GM19035 (cell line): Measurements from ENCODE around the gene TNIP3.
A peak's percentile ranks its signal among the peaks of the same experiment; 100 is the strongest.
"Not testable (repeated sequence)": the region's sequence is repeated elsewhere in the genome, so short reads cannot be mapped to it uniquely, and the experiment has no call there.

Experiments
- ATAC-seq: cut with Tn5 transposase; IDR thresholded peaks from one replicate; pipeline ENCODE4 v1.9.1; 2021; ENCODE audit not compliant: unreplicated experiment

TNIP3 gene

DNA sequence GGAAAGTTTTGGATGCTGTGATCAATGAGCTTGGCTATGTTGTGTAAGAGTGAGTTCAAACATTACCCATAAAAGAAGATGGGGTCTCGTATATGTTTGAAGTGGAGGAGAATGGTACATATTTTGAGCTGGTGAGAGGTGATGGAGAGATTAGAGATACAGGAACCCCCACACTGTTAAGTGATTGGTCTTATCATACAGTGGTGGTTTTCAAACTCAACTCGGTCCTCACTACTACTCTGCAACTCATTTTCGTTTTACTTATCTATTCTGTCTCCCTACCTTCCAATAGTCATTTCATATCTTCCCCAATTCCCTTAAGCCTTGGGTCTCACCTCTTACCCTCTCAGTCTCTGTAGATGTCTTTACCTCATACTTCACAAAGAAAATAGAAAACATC is 16.4 kb upstream of the TNIP3 start:
- ATAC-seq: no peak

DNA sequence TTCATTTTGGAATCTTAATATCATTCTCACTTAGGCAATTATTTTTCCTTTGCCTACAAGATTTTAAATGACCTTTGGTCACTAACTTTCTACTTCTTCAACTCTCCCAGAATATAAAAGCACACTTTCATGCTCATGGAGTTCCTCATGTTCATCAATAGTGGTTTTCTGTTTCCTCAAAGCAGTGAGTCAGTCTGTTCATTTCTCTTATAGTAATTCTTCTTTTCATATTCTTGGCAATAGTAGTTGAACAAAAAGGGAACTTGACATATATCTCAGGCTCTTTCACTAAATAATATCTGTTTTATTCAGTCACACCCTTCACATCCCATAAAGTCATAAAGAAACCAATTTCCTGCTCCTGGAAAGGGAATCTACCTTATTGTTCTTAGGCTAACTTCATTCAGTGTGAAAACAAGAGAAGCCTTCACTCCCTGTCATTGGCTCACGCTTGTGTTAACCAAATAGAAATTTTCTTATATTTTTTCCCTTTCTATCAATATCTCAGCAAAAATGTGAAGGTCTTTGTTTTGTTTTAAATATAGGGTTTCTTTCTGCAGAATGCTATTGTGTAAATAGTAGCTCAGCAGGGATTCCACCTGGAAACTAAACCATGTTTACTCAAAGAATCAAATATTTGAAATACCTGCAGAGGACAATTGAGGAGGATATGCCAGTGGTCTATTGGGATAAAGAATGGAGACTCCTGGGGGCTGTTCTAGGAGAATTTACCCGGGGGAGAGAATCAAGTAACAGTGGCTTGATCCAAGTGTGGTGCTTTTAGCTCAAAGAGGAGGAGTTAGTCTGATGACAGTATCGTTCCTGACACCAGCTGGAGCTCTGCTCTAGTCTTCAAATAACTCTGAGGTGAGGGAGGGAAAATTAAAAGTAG is 13.4 kb upstream of the TNIP3 start:
- no peak for ATAC-seq

DNA sequence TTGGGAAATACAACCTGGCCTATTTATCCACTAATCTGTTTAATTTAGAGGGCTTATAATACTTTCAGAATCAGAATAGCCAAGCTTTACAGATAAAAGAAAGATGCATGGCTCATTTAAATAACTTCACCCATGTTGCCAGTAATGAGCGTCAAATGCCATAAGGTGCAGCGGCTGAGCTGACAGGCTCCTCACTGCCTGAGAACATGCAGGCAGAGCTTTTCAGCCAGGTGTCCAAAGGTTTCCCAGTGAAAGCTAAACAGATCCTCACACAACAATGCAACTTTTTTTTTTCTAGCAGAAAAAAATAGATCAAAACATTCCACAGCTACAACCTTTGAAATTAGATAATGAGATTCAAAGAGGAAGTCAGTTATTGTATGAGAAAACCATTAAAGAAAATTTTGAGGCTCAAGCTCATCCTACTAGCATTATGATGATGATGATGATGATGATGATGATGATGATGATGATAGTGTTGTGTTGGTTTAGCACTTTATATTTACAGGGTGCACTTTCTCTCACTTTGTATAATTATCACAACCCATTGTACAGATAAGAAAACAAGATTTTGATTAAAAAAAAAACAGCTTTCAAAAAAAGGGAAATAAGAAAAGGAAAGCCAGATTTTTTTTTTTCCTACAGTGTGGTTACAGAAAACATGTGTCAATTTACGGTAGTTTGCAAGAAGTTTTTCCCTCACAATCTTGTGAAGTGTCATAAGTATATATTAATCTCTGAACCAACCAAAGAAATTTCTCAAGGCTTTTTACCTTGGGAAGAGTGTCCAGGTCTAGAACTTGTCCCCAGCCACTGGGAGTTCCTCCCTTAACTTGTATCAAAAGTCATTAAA is 12.2 kb upstream of the TNIP3 start:
- no peak for ATAC-seq

DNA sequence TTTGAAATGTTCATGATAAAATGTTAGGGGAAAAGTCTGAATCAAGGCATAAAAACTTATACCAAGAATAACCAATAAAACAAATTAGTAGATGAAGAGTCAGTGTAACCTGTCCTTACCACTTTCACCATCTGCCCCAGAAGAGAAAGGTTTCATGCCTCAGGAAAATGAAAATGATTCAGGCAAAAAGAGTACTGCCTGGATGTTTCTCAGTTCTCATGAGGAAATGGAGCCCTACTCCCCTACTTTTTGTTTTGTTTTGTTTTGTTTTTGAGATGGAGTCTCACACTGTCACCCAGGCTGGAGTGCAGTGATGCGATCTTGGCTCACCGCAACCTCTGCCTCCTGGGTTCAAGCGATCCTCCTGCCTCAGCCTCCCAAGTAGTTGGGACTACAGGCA is 7.4 kb upstream of the TNIP3 start:
- ATAC-seq: not testable (repeated sequence)

DNA sequence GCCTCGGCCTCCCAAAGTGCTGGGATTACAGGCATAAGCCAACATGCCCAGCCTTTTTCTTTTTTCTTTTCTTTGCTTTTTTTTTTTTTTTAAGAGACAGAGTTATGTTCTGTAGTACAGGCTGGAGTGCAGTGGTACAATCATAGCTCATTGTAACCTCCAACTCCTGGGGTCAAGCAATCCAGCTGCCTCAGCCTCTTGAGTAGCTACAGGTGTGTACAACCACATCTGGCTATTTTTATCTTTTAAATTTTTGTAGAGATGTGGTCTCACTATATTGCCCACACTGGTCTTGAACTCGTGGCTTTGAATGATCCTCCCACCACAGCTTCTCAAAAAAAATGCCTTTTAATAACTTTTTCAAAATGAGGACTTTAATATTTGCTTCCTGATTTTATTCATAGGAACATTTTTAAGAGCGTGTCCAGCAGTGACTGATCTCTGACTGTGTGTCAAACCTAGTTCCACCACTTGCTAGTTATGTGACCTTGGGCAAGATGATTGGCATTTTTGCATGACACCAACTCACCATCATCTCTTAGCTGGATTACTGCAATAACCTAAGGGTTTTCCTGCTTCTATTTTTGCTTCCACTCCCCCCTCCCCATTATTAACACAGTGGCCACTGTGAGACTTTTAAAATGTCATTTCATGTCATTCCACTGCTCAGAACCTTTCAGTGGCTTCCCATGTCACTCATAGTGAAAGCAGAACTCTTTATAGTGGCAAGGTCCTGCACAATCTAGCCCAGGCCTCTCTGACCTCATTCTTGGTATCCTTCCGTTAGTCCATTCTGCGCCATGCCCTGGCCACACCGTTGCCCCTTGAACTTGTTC is 4.5 kb upstream of the TNIP3 start:
- ATAC-seq: peak; percentile 74

DNA sequence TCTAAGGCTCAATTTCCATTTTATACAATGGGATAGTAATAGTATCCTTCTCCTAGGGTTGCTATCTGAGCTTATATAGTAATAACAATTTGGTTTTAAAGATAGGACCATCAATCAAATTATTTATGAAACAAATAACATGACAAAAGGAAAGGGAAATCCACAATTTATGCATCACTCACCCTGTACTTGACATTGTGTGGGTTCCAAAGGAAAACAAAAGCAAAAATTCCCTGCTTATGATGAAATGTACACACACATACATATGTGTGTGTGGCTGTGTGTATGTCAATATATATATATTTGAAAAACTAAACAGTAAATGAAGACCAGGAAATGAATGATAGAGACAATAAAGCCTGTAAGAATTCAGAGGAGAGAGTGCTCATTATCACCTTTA is 2.9 kb upstream of the TNIP3 start:
- ATAC-seq: no peak

DNA sequence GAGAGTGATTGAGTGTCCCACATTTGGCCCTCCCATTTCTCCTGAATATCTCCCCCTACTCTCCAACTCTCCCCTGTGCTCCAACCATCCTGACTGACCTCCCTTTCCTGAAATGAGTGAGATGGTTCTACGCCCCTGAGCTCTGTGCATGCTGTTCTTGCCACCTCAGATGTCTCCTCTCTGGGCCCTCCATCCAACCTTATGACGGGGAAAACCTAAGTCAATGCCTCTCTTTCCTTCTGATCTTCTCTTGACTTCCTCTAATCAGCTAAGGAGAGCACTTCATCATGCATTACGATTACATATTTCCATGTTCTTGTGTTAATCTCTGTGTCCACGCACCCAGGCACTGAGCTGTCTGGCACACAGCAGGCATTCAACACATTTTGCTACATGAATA is 1.1 kb upstream of the TNIP3 start:
- no peak for ATAC-seq

DNA sequence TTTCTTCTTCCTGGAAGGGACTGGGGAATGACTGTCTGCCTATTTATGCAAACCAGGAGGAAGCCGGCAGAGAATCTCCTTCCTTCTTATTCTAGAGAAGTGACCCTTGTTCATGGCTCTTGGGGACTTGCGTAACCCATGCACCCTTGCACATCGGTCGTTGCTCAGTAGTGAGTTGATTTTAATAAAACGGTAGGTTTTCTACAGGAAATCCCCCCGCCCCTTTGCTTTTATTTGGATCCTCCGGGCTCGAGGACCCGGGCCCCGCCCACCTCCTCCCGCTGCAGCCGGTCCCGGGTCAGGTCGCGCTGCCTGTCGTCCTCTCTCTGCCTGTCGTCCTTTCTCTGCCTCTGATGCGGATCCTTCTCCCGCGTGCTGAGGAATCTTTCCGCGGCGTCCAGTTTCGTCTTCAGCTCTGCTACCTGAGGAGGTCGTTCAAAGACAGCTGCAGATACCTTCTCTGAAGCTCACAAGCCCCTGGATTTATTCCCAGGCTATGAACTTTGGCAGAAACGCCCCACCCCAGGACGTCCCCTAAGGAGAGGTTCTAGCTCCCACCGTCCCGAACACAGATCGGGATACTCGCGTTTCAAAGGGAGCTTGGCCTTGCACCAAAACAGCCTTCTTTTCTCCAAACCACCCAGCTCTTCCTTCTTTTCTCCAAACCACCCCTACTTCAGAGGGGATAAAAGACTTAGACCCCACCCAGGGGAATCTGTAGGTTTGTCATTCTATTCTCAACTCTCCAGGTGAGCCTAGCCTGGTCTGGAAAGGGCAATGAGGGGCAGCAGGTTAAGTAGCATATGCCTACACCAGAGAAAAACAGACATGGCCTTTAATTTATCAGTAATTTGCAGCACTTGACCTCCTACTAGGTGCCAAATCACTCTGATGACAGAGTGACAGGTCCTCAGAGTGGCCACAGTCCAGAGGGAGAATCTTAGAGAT is 7.0 kb downstream of the TNIP3 start:
- no peak for ATAC-seq

DNA sequence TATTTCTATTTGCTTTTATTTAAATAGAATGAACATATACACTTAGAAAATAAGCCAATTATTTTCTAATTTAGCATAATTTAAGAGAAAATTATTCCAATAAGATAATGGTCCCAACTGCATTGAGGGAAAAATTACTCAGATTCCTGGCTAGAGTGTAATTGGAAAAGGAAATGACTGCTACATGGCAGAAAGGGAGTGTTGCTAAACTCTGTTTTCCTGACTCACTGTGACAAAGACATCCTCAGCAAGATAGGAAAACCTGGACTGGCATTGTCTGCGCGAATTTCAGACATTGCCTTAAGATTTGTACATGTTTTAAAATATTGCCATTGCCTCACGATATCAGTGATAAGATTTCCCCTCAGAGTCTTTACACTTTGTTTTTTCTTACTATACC is 8.2 kb downstream of the TNIP3 start:
- ATAC-seq: no peak

DNA sequence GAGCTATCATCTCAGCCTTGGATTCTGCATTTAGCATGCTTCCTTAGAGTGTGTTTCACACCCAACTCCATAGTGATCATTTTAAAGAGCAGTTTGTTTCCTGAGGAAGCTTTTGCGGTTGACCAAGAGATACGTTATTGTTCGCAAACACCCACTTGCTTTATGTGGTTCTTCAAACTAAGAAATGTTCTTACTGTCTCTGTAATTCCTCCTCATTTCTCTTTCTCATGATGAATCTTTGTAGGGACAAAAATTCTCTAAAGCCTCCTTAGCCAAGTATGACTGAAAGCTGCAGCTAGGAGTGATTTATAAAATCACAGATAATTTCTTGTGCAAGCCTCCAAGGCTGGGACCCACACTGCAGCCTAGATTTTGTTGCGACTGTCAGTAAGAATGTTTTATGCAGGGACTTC is 10.0 kb downstream of the TNIP3 start:
- no peak for ATAC-seq

DNA sequence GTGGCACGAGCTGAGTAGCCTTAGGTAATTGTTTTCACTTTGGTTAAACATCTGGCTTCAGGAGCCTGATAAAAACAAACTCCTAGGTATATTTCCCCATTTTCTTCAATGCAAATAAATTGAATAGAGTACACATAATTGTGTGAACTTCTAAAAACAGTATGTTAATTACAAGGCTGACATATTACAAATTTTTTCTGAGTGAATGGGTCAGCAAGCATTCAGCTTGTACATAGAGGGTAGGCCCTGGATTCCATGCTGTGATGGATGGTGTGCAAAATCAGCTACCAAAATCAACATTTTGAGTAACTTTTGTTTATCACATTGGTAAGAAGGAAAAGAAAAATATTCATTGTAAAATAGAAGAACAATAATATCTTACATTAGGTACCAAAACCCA is 12.2 kb downstream of the TNIP3 start:
- ATAC-seq: no peak

DNA sequence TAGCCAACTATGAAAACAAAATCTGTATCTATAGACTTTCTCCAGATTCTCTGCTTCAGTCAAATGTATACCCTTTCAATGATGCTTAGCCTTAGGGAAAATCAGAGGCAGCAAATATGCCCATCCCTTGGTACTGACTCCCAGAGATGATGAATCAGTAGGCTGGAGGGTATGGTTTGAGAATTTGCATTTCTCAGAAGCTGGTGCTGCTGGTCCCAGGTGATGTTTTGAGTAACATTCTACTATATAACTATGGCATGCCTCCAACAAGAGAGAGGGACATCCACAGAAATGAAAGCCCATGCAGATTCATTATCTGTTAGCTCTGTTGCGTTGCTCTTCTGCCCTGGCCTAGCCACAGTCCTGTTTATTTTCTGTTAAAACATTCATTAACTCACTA is 13.6 kb downstream of the TNIP3 start:
- no peak for ATAC-seq

DNA sequence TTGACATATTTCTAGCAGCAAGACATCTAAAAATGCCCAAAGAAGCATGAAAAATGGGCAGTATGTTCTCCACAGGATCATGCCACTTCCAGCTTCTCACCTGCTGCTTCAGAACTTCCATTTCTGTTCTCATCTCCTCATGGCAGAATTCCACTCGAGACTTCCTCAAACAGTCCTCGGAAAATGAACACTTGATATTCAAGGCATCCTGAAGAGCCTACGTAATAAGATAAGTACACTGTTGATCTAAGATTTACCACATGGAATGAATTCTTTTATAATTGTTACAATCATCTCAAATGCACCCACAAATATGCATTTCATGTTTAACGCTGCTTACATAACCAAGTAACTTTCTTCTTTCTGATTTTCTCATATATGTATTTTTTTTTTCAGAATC is 14.1 kb downstream of the TNIP3 start:
- no peak for ATAC-seq

DNA sequence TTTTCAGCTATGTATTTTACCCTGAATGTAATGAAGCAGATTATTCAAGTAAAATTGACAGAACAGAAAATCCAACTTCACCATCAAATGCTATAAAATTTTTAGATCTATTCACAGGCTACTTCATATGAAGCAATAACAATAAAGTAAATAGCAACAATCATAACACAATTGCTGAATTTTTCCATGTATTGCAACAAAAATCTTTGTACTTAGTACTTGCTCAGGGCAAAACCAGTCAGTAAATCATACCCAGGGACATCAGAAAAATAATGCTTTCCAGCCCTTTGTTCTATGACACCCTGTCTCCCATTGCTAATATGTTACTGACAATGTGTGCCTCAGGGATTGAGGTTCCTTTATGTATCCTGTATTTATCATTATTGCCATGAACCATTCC is 15.5 kb downstream of the TNIP3 start:
- no peak for ATAC-seq

DNA sequence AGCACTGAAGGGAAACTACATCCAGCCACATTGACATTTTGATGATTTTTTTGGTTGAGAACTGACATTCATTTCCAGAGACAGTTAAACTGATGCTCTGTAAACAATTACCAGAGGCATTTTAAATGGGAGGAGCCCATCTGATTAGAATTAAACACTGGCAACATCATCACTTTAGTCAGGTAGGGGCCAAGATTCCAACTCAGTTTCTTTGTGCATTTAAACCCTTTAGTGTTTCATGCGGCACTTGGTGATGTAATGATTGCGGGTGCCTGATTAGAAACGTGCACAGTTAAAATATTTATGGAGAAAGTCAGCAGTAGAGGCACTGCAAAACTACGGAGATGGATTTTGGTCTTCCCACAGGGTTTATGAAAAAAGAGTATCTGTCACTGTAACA is 16.1 kb downstream of the TNIP3 start:
- no peak for ATAC-seq

DNA sequence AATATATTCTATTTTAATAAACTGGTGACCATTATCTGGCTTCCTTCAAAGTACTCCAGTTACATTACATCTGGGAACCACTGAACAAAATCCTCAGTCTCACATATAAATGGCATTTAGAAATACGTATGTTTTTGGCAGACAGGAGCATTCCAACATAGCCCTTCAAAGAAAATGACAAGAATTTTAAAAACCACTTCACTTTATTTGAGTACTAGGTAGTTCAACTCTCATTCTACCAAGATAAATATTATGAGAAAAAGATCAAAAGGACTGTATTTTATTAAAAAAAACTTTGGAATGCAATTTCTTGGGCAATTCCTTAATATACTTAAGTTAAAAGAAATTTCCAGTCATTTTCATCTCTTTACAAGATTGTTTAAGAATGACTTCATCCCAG is 17.6 kb downstream of the TNIP3 start:
- no peak for ATAC-seq

DNA sequence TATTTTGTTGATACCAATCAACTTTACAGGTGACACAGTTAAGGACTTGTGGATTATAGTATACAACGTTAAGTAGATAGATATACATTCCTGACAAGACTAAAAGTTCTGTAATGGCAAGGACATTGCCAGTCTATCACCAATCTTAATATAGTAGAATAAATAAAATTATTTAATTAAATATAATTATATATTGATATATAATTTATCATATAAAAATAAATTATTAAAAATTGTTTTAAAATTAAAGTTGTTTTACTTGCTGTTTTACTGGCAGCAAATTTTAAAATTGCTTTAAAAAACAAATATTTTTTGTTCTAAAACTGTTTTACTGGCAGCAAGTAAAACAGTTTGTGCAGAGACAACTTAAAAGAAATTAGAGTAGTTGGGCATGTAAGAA is 18.7 kb downstream of the TNIP3 start:
- ATAC-seq: no peak

DNA sequence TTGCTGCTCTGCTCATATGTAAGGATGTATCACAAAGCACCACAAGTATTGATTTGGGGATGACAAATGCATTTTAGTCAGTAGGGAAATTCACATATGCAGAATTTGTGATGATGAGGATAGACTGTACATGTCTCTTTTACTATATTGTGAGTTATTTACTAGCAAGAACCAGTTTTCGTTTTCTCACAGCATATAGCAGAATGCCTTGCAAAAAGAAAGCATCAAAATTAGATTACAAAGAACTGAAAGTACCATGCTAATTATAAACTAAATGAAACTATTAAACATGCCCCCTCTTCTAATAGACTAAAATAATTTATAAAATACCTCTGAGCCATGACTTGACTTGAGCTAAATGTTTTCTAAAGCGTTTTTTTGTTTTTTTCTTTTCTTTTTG is 20.1 kb downstream of the TNIP3 start:
- ATAC-seq: no peak

DNA sequence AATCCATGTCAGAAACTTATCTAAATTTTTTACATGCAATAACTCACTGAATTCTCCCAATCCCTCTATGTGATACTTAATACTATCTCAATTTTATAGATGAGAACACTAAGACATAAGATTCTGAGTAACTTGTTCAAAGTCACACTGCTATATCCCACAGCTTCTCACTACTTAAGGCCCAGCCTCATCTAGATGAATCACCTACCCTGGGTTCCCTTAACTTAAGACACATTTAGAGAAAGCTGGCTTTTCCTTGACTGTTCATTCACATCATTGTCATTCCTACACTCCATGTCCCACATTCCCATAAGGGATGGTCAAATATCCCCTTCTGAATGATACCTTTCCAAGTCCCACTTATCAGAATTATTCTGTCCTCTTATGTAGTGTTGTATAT is 21.0 kb downstream of the TNIP3 start:
- ATAC-seq: no peak
